HL-60 (cell line): ENCODE data around the gene FOXC2.

Experiments used
- DNase-seq, 2 experiments: peaks; one replicate each; pipeline ENCODE4 v3.0.0-alpha.2; 2010 to 2020; ENCODE audit warnings: low read depth in 1 of 2, low spot score in 1 of 2
- H3K27ac ChIP-seq: fragments of 250-450 bp; sonication (Bioruptor Pico); replicated peaks from 2 replicates; pipeline ENCODE4 v1.5.1; 2020; ENCODE audit warnings: mild to moderate bottlenecking, moderate library complexity
- H3K27me3 ChIP-seq: fragments of 250-450 bp; sonication (Bioruptor Pico); 2 replicates; pipeline ENCODE4 v1.5.1; 2021; ENCODE audit warnings: mild to moderate bottlenecking, moderate library complexity; ENCODE audit not compliant: insufficient read depth, poor library complexity, severe bottlenecking
- H3K4me3 ChIP-seq: replicated peaks from 2 replicates; pipeline ENCODE4 v1.5.1; 2011; ENCODE audit warnings: mild to moderate bottlenecking, control low read depth, low read length; ENCODE audit not compliant: insufficient read depth
- GABPA ChIP-seq: IDR thresholded peaks from 2 replicates; pipeline ENCODE4 v1.6.1; 2012; ENCODE audit warnings: low read depth
- POLR2AphosphoS5 ChIP-seq: IDR thresholded peaks from 2 replicates; pipeline ENCODE4 v1.6.1; 2012; ENCODE audit warnings: low read depth
- SPI1 ChIP-seq: IDR thresholded peaks from 2 replicates; pipeline ENCODE4 v1.6.1; 2012; ENCODE audit warnings: low read depth, mild to moderate bottlenecking, borderline replicate concordance
- TF ChIP-seq, protein P1 (sequence below): IDR thresholded peaks from 2 replicates; pipeline ENCODE4 v1.6.1; 2012; ENCODE audit warnings: low read depth; ENCODE audit not compliant: insufficient replicate concordance
- TF ChIP-seq, protein P2 (sequence below): IDR thresholded peaks from one replicate; pipeline ENCODE4 v1.5.1; 2011; ENCODE audit warnings: low read length, control low read depth, inconsistent platforms; ENCODE audit not compliant: insufficient read depth

The FOXC2 gene

DNA sequence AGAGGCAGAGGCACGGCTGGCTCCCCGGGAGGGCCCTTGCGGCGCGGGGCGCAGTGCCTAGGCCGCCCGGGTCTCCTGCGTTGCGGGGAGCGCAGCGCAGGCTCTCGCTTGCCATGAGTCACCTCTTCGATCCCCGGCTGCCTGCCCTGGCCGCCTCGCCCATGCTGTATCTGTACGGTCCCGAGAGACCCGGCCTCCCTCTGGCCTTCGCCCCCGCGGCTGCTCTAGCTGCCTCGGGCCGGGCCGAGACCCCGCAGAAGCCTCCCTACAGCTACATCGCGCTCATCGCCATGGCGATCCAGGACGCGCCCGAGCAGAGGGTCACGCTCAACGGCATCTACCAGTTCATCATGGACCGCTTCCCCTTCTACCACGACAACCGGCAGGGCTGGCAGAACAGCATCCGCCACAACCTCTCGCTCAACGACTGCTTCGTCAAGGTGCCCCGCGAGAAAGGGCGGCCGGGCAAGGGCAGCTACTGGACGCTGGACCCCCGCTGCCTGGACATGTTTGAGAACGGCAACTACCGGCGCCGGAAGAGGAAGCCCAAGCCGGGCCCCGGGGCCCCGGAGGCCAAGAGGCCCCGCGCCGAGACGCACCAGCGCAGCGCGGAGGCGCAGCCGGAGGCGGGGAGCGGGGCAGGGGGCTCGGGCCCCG lies 12.1 kb downstream of the FOXC2 start:
- Histone ChIP-seq H3K4me3 (no peak overlapping the region), H3K27me3 (peaks cover 2% of the 10 kb centered on the region), H3K27ac (no peak overlapping the region)
- TF ChIP-seq SPI1 (no peak), GABPA (no peak), POLR2AphosphoS5 (no peak)
- TF ChIP-seq, protein P1, sequence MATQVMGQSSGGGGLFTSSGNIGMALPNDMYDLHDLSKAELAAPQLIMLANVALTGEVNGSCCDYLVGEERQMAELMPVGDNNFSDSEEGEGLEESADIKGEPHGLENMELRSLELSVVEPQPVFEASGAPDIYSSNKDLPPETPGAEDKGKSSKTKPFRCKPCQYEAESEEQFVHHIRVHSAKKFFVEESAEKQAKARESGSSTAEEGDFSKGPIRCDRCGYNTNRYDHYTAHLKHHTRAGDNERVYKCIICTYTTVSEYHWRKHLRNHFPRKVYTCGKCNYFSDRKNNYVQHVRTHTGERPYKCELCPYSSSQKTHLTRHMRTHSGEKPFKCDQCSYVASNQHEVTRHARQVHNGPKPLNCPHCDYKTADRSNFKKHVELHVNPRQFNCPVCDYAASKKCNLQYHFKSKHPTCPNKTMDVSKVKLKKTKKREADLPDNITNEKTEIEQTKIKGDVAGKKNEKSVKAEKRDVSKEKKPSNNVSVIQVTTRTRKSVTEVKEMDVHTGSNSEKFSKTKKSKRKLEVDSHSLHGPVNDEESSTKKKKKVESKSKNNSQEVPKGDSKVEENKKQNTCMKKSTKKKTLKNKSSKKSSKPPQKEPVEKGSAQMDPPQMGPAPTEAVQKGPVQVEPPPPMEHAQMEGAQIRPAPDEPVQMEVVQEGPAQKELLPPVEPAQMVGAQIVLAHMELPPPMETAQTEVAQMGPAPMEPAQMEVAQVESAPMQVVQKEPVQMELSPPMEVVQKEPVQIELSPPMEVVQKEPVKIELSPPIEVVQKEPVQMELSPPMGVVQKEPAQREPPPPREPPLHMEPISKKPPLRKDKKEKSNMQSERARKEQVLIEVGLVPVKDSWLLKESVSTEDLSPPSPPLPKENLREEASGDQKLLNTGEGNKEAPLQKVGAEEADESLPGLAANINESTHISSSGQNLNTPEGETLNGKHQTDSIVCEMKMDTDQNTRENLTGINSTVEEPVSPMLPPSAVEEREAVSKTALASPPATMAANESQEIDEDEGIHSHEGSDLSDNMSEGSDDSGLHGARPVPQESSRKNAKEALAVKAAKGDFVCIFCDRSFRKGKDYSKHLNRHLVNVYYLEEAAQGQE: no peak
- TF ChIP-seq, protein P2, sequence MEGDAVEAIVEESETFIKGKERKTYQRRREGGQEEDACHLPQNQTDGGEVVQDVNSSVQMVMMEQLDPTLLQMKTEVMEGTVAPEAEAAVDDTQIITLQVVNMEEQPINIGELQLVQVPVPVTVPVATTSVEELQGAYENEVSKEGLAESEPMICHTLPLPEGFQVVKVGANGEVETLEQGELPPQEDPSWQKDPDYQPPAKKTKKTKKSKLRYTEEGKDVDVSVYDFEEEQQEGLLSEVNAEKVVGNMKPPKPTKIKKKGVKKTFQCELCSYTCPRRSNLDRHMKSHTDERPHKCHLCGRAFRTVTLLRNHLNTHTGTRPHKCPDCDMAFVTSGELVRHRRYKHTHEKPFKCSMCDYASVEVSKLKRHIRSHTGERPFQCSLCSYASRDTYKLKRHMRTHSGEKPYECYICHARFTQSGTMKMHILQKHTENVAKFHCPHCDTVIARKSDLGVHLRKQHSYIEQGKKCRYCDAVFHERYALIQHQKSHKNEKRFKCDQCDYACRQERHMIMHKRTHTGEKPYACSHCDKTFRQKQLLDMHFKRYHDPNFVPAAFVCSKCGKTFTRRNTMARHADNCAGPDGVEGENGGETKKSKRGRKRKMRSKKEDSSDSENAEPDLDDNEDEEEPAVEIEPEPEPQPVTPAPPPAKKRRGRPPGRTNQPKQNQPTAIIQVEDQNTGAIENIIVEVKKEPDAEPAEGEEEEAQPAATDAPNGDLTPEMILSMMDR: no peak
- DNase-seq: no peak

DNA sequence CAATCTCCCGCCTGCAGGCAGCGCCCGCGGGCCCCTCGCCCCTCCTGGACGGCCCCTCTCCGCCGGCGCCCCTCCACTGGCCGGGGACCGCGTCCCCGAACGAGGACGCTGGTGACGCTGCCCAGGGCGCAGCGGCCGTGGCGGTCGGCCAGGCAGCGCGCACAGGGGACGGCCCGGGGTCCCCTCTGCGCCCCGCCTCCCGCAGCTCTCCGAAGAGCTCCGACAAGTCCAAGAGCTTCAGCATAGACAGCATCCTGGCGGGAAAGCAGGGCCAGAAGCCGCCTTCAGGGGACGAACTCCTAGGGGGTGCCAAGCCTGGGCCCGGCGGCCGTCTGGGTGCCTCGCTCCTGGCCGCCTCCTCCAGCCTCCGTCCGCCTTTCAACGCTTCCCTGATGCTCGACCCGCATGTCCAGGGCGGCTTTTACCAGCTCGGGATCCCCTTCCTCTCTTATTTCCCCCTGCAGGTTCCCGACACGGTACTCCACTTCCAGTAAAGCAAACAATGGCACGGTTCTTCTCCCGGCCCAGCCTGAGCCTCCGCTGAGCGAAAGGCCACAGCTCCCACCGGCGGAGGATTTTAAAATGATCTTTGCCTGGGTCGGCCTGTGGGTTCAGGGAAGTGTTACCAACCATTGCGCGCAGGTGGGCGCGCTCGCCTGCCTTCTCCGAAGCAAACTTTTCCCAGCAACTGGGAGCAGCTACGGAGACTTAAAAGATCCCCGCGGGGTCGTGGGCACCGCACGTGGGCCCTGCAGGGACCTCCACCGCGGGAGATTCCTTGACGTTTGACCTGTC lies 12.8 kb downstream of the FOXC2 start:
- TF ChIP-seq SPI1: no peak
- no peak for DNase-seq
- Histone ChIP-seq H3K4me3 (no peak overlapping the region), H3K27me3 (peaks cover 2% of the 10 kb centered on the region), H3K27ac (no peak overlapping the region)

DNA sequence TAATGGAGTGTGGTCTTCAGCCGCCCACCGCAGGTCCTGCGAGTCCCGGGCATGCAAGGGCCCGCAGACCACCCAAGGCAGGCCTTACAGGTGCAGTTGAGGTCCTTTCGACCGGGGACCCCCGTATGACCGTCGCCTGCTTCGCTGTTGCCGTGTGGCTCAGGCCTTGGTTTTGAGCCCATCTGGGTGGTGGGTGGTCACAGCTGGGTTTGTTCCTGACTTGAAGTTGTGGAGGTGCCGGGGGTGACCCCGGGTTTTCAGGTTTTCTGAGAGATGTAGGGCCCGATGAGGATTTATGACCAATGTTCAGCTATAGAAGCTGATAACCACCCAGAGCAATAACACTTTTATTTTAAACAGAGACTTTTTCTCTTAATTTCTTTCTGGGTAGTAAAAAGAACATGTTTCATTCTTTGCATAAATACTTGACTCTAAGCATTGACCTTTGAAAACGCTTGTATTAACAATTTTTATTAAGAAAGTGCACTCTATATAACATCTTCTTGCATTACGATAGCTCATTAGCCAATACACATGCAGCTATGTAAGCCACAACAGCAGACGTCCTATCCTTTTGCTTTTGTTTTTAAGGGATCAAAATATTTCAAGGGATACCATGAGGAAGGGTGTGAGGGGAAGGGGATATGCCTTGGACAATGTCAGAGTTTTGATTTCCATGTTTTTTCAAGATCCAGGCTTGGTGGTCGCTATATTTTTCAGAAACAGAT lies 13.6 kb downstream of the FOXC2 start:
- no peak overlapping the region for H3K4me3 ChIP-seq
- no peak for DNase-seq
- no peak for TF ChIP-seq GABPA
- TF ChIP-seq SPI1: no peak
- TF ChIP-seq, protein P2: no peak
- TF ChIP-seq, protein P1: no peak
- no peak for TF ChIP-seq POLR2AphosphoS5
- no peak overlapping the region for H3K27ac ChIP-seq
- H3K27me3 ChIP-seq: peaks cover 2% of the 10 kb centered on the region

DNA sequence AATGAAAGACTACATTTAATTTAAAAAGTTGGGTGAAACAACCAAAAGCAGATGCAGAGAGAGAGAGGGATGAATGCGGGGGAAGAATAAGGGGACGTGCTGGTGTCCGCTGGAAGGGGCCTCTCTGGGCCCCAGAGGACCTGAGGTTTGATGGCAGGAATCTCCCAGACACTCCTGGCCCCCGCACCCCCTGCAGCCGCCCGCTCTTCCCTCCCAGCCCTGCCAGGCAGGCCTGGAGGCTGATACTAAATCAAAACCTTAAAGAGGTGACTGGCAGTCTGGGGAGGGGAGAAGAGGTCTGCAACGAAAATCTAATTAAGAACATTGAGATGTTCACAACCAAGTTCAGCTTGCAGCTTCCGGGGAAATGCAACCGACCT lies 14.2 kb downstream of the FOXC2 start:
- no peak for DNase-seq
- no peak overlapping the region for H3K4me3 ChIP-seq
- H3K27me3 ChIP-seq: peaks cover 2% of the 10 kb centered on the region
- no peak for TF ChIP-seq GABPA
- TF ChIP-seq, protein P1: no peak
- H3K27ac ChIP-seq: no peak overlapping the region
